GM04503 (cell line): ENCODE data around the gene C3AR1.
"Not testable (repeated sequence)": the region's sequence is repeated elsewhere in the genome, so short reads cannot be mapped to it uniquely, and the experiment has no call there.

Experiments used
- DNase-seq: peaks from one replicate; pipeline ENCODE4 v3.0.0-alpha.2; 2012; ENCODE audit warnings: low read depth

Gene C3AR1

DNA sequence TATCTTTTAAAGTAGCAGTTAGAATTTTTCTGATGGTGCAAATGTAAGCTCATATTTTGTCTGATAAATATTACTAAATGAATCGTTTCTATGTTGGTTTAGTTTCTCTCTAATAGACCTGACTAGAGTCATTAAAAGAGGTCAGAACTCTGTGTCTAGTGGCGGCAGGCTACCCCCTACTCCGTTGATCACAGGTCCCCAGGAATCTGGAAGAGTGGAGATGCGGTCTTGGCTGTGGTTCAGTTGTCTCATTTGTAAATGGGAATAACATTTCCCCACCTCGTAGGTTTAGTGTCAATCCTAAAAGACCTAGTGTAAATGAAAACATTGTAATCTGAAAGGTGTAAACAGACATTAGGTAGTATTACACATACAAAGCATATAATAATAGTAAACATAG, 38.3 kb downstream of the C3AR1 start:
- DNase-seq, result no peak

DNA sequence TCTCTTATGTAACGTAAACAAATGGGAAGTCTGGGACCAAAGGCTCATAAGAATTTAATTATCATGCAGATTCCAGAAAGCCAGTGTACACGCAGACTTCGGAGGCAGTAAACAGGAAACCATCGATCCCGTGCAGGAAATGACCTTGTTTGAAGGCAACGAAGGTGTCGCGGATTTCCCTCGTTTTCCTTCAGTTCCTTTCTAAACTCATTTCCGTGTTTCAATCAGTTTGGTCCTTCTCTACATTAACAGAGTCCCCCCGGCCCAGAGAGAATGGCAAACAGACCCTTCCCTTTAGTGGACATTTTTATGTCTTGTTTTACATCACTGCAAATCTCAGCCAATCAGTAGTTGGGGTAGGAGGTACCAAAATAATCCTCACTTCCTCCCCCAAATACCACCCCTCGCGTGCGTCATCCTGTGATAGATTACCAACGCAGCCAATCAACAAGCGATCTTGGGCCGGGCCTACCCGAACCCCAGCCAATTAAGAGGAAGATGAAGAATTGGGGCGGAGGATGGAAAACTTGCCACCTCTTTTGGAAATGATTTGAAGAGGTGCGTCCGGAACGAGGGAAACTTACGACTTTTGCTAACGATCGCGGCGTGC, 39.8 kb downstream of the C3AR1 start:
- peak; percentile 96 for DNase-seq

DNA sequence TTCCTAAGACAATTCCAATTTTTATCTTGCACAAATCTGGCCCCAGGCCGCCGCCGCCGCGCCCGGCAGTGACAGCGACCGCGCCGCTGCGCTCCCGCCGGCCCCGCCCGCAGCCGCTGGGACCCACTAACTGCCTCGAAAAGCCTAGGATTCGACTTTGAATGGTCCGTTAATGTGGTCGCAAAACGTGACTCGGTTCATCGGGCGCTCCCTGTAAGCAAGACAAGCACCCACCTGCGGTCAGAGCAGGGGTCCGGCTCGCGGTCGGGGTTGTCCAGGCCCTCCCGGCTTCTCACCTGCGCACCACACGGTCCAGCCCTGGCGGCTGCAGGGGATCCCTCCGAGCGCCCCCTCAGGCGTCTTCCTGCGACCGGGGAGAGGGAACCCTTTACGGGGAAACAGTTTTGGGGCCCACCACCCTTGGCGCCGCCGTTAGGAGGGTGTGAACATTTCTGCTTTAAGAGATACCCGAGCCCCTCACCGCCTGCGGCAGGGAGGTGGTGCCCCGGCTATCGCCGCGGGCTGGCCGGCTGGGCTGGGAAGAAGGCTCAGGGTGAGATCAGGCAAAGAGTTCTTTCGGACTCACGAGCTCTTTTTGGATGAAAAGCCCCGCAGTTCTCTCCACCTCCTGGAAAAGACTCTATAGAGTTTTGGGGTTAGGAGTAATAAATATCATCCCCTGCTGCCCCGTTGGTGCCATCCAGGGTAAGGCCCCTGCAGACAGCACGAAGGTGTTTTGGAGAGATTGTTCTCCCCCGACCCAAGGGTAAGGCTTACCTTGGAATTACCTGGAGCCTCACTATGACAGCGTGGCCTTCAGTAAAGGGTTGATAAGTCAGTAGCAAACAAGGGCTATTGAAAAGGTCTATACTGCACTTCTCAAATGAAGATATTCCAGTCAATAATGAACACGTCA, 47.2 kb downstream of the C3AR1 start:
- no peak for DNase-seq

GRCh38 chr12:8018213-8018612, 47.9 kb downstream of the C3AR1 start:
- DNase-seq, result not testable (repeated sequence)

GRCh38 chr12:8014836-8015235, 51.3 kb downstream of the C3AR1 start:
- no peak for DNase-seq

DNA sequence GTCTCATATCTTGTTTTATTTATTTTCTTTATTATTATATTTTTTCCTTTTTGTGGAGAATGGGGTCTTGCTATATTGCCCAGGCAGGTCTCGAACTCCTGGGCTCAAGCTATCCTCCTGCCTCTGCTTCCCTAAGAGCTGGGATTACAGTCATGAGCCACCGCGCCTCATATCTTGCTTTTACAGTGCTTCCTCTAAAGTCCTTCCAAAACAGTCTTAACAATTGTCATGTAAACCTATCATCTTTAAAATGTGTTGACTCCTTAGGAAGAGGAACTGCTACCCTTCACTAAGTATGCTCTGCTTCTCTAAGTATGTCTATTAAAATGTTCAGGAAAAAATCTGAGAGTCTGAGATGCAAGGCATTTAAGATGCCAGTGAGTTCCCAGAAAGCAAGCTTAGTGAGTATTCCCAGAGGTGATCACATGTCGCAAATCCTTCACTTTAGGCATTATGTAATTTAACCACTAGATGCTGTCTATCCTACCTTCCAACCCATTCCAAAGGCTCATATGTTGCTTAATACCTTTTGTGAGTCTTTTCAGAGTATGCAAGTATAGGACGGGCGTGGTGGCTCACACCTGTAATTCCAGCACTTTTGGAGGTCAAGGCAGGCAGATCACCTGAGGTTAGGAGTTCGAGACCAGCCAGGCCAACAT, 53.4 kb downstream of the C3AR1 start:
- DNase-seq, result no peak

- DNase-seq, result no peak
Measured at GRCh38 chr12:8011331-8011730, 54.8 kb downstream of the C3AR1 start.
